NCI-H2107 (cell line): Measurements from ENCODE around the gene IQCH.
"Not testable (repeated sequence)": the region's sequence is repeated elsewhere in the genome, so short reads cannot be mapped to it uniquely, and the experiment has no call there.

Experiments used
- DNase-seq: peaks from one replicate; lab custom pipeline; 2025; lab: John Stamatoyannopoulos, UW

IQCH gene

GRCh38 chr15:67397139-67397538, 142.6 kb downstream of the IQCH start:
- no peak for DNase-seq

GRCh38 chr15:67399925-67400324, 145.3 kb downstream of the IQCH start:
- DNase-seq: no peak

GRCh38 chr15:67400890-67401289, 146.3 kb downstream of the IQCH start:
- no peak for DNase-seq

GRCh38 chr15:67401336-67401735, 146.8 kb downstream of the IQCH start:
- no peak for DNase-seq

GRCh38 chr15:67403428-67404154, 149.0 kb downstream of the IQCH start:
- no peak for DNase-seq

- DNase-seq: no peak
Observed at GRCh38 chr15:67405208-67406191, 150.9 kb downstream of the IQCH start.

- no peak for DNase-seq
Observed at GRCh38 chr15:67406257-67406861, 151.8 kb downstream of the IQCH start.

GRCh38 chr15:67407786-67408185, 153.2 kb downstream of the IQCH start:
- no peak for DNase-seq

GRCh38 chr15:67409175-67409574, 154.6 kb downstream of the IQCH start:
- DNase-seq: peak; percentile 23

- DNase-seq: no peak
Observed at GRCh38 chr15:67411486-67411885, 156.9 kb downstream of the IQCH start.

GRCh38 chr15:67413770-67414390, 159.3 kb downstream of the IQCH start:
- no peak for DNase-seq

GRCh38 chr15:67415181-67415580, 160.6 kb downstream of the IQCH start:
- no peak for DNase-seq

- DNase-seq: no peak
Observed at GRCh38 chr15:67416891-67417290, 162.3 kb downstream of the IQCH start.

GRCh38 chr15:67419705-67420104, 165.1 kb downstream of the IQCH start:
- DNase-seq: no peak

GRCh38 chr15:67420137-67420536, 165.6 kb downstream of the IQCH start:
- DNase-seq: no peak

GRCh38 chr15:67421105-67421504, 166.5 kb downstream of the IQCH start:
- DNase-seq: no peak

GRCh38 chr15:67422296-67422695, 167.7 kb downstream of the IQCH start:
- DNase-seq: no peak

- peak; percentile 4 for DNase-seq
Observed at GRCh38 chr15:67433495-67434099, 179.0 kb downstream of the IQCH start.

- not testable (repeated sequence) for DNase-seq
Observed at GRCh38 chr15:67436351-67437250, 182.0 kb downstream of the IQCH start.

GRCh38 chr15:67444100-67444499, 189.5 kb downstream of the IQCH start:
- no peak for DNase-seq

GRCh38 chr15:67446449-67446848, 191.9 kb downstream of the IQCH start:
- no peak for DNase-seq
